HG03521 (cell line): ENCODE results near the gene DNAJC1.

Source experiments
- ATAC-seq: cut with Tn5 transposase; IDR thresholded peaks from one replicate; pipeline ENCODE4 v1.9.1; 2021; ENCODE audit warnings: mild to moderate bottlenecking, moderate library complexity; ENCODE audit not compliant: unreplicated experiment

The DNAJC1 gene

GRCh38 chr10:21961847-21962246, 41.7 kb downstream of the DNAJC1 start:
- ATAC-seq = no peak

DNA sequence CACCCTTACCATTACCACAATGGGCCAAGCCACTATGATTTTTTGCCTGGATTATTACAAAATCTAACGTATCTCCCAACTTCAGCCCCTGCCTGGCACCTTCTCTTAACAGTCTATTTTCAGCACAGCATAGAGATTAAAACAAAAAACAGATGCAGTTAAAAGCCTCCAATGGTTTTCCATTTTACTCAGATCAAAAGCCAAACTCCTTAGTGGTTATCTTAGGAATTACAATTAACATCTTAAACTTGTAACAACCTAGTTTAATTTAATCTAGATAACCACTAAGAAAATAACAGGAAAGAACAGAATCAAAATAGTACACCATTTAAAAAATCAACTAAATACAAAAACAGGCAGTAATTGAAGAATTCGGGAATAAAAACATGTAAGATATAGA, 43.5 kb downstream of the DNAJC1 start:
- no peak for ATAC-seq

GRCh38 chr10:21954690-21955089, 48.8 kb downstream of the DNAJC1 start:
- no peak for ATAC-seq

DNA sequence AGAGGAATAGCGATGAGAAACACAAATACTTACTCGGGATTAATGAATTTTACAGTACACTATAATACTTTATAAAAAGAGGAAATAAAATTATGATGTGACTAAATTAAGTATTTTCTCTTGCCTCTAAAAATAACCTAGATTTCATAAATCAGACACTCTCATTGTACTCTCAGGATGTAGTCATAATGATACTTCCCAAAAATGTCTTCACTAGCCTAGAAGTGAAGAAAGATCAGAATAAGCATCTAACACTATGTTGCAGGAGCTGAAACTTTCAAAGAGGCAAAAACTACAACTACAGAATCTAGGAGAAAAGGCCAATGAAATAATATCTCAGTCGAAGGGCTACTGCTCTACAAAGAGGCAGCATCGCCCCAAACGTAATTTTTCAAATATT, 49.4 kb downstream of the DNAJC1 start:
- no peak for ATAC-seq

DNA sequence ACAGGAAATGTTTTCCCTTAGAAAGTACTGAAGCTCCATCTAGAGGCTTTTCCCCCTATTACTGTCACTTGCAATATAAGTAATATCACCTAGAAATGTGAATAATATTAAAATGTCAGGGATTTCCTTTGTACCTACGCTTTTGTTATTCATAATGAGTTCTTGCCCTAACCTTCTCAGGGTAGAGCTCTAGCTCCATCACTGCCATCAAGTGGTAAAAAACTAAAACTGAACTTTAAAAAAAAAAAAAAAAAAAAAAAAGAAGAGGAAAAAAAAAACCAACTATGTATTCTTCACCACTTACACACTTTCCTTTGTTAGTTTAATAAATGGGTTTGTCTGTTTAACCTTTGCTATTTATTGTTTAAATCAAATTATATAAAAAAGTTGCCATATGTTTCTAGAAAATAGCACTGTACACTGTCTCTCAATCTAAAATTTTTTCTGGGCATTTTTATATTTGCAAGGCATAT, 49.9 kb downstream of the DNAJC1 start:
- no peak for ATAC-seq

DNA sequence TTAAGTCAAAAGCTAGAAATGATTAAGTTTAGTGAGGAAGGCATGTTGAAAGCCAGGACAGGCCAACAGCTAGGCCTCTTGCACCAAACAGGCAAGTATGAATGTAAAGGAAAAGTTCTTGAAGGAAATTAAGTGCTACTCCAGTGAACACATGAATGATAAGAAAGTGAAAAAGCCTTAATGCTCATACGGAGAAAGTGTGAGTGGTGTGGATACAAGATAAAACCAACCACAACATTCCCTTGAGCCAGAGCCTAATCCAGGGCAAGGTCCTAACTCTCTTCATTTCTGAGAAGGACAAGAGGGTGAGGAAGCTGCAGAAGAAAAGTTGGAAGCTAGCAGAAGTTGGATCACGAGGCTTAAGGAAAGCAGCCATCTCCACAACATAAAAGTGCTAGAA, 53.0 kb downstream of the DNAJC1 start:
- ATAC-seq = no peak

GRCh38 chr10:21946946-21947345, 56.6 kb downstream of the DNAJC1 start:
- ATAC-seq = no peak

- ATAC-seq = no peak
Observed at GRCh38 chr10:21944727-21945386, 58.7 kb downstream of the DNAJC1 start.

DNA sequence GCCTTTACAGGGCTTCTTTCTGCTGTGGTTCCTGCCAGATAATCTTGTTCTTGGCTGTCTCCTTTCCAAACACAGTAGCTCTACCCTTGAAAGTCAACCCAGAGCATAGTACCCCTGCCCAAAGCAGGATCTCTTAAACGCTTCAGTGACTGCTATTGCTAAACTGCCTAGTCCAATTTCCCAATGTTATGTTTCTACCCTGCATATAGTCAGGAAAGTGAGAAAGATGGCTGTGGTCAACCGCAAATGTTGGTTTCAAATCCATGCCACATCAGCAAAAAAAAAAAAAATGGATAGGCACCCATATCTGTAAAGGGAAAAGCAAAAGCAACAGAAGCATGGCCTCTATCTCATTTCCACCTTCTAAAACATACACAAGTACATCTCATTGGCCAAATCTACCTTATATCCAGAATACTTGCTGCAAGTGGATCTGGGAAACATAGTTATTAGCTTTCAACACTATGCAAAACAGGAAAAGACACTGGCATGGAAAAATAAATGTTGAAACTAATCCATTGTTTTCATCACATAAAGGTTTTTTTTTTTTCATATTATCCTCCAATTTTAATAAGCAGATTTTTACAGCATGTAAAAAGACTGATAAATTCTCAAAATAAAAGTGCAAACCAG, 59.8 kb downstream of the DNAJC1 start:
- no peak for ATAC-seq

GRCh38 chr10:21935439-21936023, 68.0 kb downstream of the DNAJC1 start:
- ATAC-seq = no peak

DNA sequence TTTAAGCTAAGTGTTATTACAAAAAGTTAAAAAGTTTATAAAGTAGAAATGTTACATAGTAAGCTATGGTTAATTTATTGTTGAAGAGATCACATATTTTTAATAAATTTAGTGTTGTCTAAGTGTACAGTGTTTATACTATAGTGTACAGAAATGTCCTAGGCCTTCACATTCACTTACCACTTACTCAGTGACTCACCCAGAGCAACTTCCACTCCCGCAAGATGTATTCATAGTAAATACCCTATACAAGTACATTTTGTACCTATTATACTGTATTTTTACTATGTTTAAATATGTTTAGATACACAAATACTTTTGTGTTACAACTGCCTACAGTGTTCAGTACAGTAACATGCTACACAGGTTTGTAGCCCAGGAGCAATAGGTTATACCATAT, 69.2 kb downstream of the DNAJC1 start:
- no peak for ATAC-seq

GRCh38 chr10:21929070-21929469, 74.5 kb downstream of the DNAJC1 start:
- no peak for ATAC-seq

DNA sequence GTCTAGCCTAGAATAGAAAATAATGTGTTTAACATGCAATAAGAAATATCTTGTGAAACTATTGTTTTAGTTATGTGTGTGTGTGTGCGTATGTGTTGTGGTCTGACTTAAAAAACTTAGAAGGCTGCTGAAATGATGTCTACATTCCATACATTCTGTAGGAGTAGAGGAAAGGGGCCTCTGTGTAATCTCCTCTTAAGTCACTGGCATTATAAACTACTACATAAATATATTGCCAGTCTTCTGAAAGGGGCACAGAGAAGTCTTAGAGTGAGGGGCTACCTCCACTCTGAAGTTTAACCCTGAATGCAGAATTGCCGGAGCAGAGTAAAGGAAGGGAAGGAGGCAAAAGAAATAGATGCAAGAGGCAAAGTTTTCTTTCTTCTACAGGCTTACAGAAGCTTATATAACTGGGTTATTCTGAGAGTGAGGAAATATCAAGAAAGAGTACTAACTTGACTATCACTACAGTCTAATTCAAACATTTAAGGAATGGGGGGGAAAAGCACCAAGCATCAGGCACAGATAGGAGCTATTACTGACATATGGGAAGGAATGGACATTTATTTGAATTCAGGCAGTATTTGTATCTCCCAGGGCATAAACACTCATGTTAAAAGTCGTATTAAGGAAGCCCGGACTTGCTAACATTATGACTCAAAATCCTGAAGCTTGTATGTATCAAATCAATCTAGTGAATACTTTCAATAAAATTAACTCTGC, 75.7 kb downstream of the DNAJC1 start:
- ATAC-seq = no peak

GRCh38 chr10:21926949-21927348, 76.6 kb downstream of the DNAJC1 start:
- no peak for ATAC-seq

GRCh38 chr10:21926358-21926925, 77.1 kb downstream of the DNAJC1 start:
- ATAC-seq = no peak

- no peak for ATAC-seq
Observed at GRCh38 chr10:21925851-21926250, 77.7 kb downstream of the DNAJC1 start.

- no peak for ATAC-seq
Observed at GRCh38 chr10:21924511-21924910, 79.0 kb downstream of the DNAJC1 start.

- no peak for ATAC-seq
Observed at GRCh38 chr10:21920633-21921032, 82.9 kb downstream of the DNAJC1 start.

DNA sequence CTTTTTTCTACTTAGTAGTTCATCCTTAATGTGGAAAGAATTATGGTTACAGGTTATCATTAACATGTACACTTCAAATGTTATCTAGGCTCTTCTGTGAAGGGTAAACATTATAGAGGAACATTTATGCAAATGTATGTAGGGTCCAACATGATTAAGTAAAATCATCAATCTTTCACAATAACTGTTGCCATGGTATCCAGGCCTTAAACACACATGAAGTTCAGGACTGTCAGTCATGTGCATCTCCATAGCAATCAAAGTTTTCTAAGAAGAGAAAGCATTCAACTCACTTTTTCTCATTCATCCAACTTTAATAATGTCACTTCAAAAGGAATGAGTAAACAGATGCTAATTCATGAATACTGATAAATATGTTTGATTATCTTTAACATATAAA, 83.6 kb downstream of the DNAJC1 start:
- no peak for ATAC-seq

DNA sequence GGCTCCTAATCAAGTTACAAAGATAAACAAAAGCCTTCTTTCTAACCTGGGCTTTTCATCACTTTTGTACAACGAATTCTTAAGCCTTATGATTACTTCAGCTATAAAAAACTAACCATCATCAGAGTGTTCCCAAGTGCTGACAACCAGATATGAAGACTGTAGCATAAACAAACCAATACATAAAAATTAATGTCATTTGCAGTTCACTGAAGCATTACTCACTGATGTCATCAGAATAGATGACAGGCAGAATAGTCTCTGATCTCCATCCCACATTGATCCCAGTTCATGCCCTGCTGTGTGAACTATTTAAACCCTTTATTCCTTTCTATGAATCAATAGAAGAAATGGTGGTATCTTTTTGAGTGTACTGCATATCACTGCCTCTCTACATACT, 84.4 kb downstream of the DNAJC1 start:
- no peak for ATAC-seq

- no peak for ATAC-seq
Observed at GRCh38 chr10:21912625-21913024, 90.9 kb downstream of the DNAJC1 start.
